ENCODE results near the gene NMNAT3.

Gene NMNAT3

GRCh38 chr3:139571711-139572110 lies 106.1 kb downstream of the NMNAT3 start:
- no peaks in the 10 kb centered on the region for H3K9me2 ChIP-seq (ENCODE audit: low read depth, low read length)
- no peak overlapping the region for H3K4me2 ChIP-seq (ENCODE audit: low read length)
- H3K27me3 ChIP-seq (ENCODE audit: insufficient read depth, low read length), result peaks cover 3% of the 10 kb centered on the region; the same call in 1 of the 2 replicates
- no peak overlapping the region for H3K9ac ChIP-seq (ENCODE audit: low read length)
- no peak overlapping the region for H3K27ac ChIP-seq (ENCODE audit: low read depth, low read length, poor library complexity, severe bottlenecking)
- H3K4me3 ChIP-seq (ENCODE audit: low read depth, low read length, poor library complexity, severe bottlenecking), result no peak overlapping the region
- TF ChIP-seq CTCF (IDR thresholded peaks at IDR 0.05; ENCODE audit: low read length) (no peak), EZH2 (IDR thresholded peaks at IDR 0.05; ENCODE audit: borderline replicate concordance, low read length) (no peak)
- H3K36me3 ChIP-seq (ENCODE audit: insufficient read depth, low read length), result no peaks in the 10 kb centered on the region
- no peaks in the 10 kb centered on the region for H4K20me1 ChIP-seq (ENCODE audit: insufficient read depth, low read length)
- no peaks in the 10 kb centered on the region for H3K4me1 ChIP-seq (ENCODE audit: insufficient read depth, low read length, severe bottlenecking)
- no peak overlapping the region for H2AFZ ChIP-seq (ENCODE audit: low read length)
- no peaks in the 10 kb centered on the region for H3K79me2 ChIP-seq (ENCODE audit: insufficient read depth, low read length)
- no peaks in the 10 kb centered on the region for H3K9me3 ChIP-seq (ENCODE audit: low read length)
- no peaks in the 10 kb centered on the region for H3F3A ChIP-seq (ENCODE audit: insufficient read depth, low read length)

GRCh38 chr3:139564294-139564861 lies 113.4 kb downstream of the NMNAT3 start:
- no peak overlapping the region for H2AFZ ChIP-seq (ENCODE audit: low read length)

GRCh38 chr3:139561959-139562676 lies 115.7 kb downstream of the NMNAT3 start:
- 0 out of 2 replicates have a peak, but pooled peaks cover 3% of the 10 kb centered on the region for H3K27me3 ChIP-seq (ENCODE audit: insufficient read depth, low read length)
- H3K4me3 ChIP-seq (ENCODE audit: low read depth, low read length, poor library complexity, severe bottlenecking), result no peak overlapping the region
- peak; percentile 62 for TF ChIP-seq CTCF (IDR thresholded peaks at IDR 0.05; ENCODE audit: low read length)
- TF ChIP-seq EZH2 (IDR thresholded peaks at IDR 0.05; ENCODE audit: borderline replicate concordance, low read length), result no peak
- no peaks in the 10 kb centered on the region for H3K9me3 ChIP-seq (ENCODE audit: low read length)
- no peaks in the 10 kb centered on the region for H3K9me2 ChIP-seq (ENCODE audit: low read depth, low read length)
- H3K4me1 ChIP-seq (ENCODE audit: insufficient read depth, low read length, severe bottlenecking), result no peaks in the 10 kb centered on the region
- H4K20me1 ChIP-seq (ENCODE audit: insufficient read depth, low read length), result no peaks in the 10 kb centered on the region
- no peak overlapping the region for H3K4me2 ChIP-seq (ENCODE audit: low read length)
- no peak overlapping the region for H3K27ac ChIP-seq (ENCODE audit: low read depth, low read length, poor library complexity, severe bottlenecking)
- H3K9ac ChIP-seq (ENCODE audit: low read length), result no peak overlapping the region
- no peak overlapping the region for H2AFZ ChIP-seq (ENCODE audit: low read length)
- no peaks in the 10 kb centered on the region for H3K36me3 ChIP-seq (ENCODE audit: insufficient read depth, low read length)
- H3K79me2 ChIP-seq (ENCODE audit: insufficient read depth, low read length), result no peaks in the 10 kb centered on the region
- no peaks in the 10 kb centered on the region for H3F3A ChIP-seq (ENCODE audit: insufficient read depth, low read length)

More at GRCh38 chr3:139564294-139564861, 113.4 kb downstream of the NMNAT3 start:
- TF ChIP-seq CTCF (IDR thresholded peaks at IDR 0.05; ENCODE audit: low read length) (peak; percentile 20; the same call in 1 of the 2 replicates), EZH2 (IDR thresholded peaks at IDR 0.05; ENCODE audit: borderline replicate concordance, low read length) (no peak)
- H3K9ac ChIP-seq (ENCODE audit: low read length), result no peak overlapping the region
- H3K9me3 ChIP-seq (ENCODE audit: low read length), result no peaks in the 10 kb centered on the region
- H4K20me1 ChIP-seq (ENCODE audit: insufficient read depth, low read length), result no peaks in the 10 kb centered on the region
- no peak overlapping the region for H3K4me2 ChIP-seq (ENCODE audit: low read length)
- no peaks in the 10 kb centered on the region for H3K9me2 ChIP-seq (ENCODE audit: low read depth, low read length)
- no peaks in the 10 kb centered on the region for H3K36me3 ChIP-seq (ENCODE audit: insufficient read depth, low read length)
- H3K4me3 ChIP-seq (ENCODE audit: low read depth, low read length, poor library complexity, severe bottlenecking), result no peak overlapping the region
- H3K27ac ChIP-seq (ENCODE audit: low read depth, low read length, poor library complexity, severe bottlenecking), result no peak overlapping the region
- no peaks in the 10 kb centered on the region for H3K27me3 ChIP-seq (ENCODE audit: insufficient read depth, low read length)
- H3K79me2 ChIP-seq (ENCODE audit: insufficient read depth, low read length), result no peaks in the 10 kb centered on the region
- no peaks in the 10 kb centered on the region for H3K4me1 ChIP-seq (ENCODE audit: insufficient read depth, low read length, severe bottlenecking)
- no peaks in the 10 kb centered on the region for H3F3A ChIP-seq (ENCODE audit: insufficient read depth, low read length)

All from OCI-LY1 (cell line).